GM12873 (cell line): Measurements from ENCODE around the gene CXADR.

ENCODE experiments used
- TF ChIP-seq, protein P1 (sequence below): IDR thresholded peaks from 2 replicates; pipeline ENCODE4 v1.5.1; 2012; ENCODE audit warnings: low read depth, mild to moderate bottlenecking, moderate library complexity, low read length, control low read depth; ENCODE audit not compliant: insufficient read depth; ENCODE audit errors: missing control alignments

The CXADR gene

DNA sequence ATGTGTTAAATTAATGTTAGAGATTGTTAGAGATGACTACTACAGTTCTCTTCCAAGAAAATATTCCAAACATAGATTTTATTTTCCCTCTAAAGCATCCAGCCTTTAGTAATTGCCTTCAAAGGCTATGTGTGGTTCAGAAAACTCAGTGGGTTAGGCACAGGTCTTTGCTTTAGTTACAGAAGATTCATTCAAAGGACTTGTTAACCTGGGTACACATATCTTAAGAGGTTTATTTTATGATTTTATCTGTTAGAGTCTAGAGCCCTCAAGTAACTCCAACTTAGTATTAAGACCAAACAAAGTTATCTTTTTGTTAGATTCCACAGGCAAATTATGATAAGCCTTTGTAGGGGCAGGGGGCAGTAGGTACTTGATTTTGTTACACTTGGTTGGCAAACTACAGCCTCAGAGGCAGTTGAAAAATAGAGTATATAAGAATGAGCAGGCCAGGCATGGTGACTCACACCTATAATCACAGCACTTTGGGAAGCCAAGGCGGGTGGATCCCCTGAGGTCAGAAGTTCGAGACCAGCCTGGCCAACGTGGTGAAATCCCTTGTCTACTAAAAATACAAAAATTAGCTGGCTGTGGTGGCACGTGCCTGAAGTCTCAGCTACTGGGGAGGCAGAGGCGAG lies 37.9 kb downstream of the CXADR start:
- TF ChIP-seq, protein P1, sequence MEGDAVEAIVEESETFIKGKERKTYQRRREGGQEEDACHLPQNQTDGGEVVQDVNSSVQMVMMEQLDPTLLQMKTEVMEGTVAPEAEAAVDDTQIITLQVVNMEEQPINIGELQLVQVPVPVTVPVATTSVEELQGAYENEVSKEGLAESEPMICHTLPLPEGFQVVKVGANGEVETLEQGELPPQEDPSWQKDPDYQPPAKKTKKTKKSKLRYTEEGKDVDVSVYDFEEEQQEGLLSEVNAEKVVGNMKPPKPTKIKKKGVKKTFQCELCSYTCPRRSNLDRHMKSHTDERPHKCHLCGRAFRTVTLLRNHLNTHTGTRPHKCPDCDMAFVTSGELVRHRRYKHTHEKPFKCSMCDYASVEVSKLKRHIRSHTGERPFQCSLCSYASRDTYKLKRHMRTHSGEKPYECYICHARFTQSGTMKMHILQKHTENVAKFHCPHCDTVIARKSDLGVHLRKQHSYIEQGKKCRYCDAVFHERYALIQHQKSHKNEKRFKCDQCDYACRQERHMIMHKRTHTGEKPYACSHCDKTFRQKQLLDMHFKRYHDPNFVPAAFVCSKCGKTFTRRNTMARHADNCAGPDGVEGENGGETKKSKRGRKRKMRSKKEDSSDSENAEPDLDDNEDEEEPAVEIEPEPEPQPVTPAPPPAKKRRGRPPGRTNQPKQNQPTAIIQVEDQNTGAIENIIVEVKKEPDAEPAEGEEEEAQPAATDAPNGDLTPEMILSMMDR = no peak

DNA sequence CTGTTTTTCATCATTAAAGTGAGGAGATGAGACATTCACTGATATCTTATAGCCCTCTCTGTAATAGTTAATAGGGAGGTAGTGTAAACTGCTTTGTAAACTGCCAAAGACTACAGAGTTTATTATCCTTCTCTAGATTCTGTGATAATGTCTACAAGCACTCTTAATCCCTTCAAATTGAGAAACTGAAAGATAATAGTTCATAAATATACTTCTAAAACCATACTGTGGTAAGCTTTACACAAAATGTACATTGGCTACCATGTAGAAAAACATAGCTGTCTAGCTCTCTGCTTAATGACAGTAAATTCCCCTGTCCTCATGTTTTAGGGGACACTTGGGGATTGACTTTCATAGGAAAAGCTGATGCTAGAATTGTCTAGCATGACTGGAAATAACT lies 39.6 kb downstream of the CXADR start:
- TF ChIP-seq, protein P1 = no peak

DNA sequence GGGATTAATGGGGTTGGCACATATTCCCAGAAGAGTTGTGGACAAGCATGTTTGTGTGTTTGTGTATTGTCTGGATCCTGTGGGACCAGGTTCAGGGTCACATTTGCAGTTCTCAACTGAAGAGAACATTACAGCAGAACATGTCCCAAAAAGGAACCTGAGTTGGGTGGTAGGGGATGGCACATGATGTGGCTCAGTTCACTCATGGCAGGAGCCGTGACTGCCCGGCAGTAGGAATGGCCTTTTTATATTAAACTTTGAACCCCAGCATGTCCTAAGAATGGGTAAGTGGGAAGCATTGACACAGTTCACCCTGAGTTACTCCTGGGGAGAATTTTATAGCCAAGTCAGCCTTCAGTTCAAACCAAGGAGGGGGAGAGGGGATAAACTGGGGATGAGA lies 41.3 kb downstream of the CXADR start:
- TF ChIP-seq, protein P1 = no peak

DNA sequence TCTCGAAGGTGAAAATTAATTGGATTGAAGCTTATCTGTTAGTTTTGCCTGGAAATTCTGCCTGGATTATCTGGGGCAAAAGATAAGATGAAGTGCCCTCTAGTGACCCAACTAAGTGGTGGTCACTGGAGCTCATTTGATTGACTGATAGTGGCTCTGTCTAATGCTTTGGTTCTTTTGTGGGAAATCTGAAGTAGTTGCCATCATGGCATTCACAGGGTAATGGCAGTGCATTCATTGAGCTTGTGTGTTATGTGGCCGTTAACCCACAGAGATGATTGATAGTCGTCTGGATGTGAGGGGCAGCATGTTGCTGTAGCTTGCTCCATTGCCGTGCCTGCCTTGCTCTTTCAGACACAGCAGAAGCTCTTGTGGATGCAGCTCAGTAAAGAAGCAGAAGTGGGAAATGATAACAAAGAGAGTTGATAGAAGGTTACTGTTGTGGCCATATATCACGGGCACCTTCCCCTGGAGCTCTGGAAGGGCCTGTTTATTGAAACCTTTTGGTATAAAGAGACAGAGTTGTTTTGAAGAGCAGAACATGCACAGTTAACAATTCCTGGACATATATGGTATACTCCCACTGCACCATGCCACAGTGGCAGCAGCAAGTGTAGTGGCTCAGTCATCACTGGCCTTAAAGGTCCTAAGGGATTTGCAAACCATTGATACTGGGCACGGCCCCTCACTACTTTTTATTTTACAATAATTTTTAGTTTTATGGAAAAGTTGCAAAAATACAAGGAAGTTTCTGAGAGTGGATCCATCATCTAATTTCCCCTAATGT lies 42.0 kb downstream of the CXADR start:
- TF ChIP-seq, protein P1 = peak; percentile 27

DNA sequence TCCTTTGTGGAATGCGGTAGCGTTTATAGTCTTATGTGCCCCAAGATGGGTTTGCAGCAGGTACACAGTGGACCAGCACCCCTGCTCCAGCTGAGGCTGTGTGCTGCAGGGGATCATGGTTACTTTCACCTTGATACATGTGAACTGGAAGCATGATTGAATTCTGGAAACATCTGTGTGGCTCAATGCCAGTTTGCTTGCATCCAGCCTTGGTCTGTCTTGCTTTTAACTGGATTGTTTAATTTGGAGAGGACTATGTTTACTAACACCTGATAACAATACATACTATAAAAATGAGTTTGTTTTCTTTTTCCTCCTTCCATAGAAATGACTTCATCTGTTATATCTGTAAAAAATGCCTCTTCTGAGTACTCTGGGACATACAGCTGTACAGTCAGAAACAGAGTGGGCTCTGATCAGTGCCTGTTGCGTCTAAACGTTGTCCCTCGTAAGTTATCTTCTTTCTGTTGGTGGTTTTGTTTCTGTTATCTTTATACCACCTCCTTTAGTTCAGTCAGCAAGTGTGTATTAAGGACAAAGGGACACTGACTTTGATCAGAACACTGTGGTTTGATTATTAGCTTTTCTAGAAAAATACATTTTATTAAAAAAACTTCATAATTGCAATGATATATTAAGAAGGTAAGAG lies 47.7 kb downstream of the CXADR start:
- TF ChIP-seq, protein P1 = no peak

DNA sequence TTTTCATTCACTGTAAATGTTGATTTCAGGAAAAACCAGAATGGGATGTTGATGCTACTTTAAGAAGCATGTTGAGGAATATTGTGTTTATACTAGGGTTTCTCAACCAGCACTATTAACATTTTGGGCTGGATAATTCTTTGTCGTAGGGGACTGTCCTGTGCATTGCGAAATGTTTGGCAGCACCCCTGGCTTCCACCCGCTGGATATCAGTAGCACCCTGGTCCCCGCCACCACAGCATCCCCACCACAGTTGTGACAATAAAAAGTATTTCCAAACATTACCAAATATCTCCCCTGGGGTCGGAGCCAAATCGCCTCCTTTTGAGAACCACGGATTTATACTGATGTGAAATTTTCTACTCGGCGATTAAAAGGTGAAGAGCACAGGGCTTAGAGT lies 57.9 kb downstream of the CXADR start:
- TF ChIP-seq, protein P1 = no peak

DNA sequence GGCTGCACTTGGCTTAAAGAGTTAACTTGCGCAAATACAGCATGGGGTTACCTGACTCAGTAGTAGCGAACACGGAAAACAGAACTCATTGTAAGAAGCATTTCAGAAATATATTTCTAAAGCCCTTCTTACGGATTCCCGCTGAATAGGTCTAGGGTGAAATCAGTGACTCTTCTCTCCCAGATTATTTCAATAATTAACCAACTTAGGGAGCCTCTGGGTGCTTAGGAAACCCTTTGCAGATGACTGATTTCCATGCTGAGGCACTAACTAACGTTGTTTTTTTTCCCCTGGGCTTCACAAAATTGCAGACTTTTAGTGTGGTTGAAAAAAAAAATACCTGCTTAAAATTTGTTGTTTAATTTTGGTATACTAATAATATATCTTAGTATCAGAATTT lies 59.6 kb downstream of the CXADR start:
- TF ChIP-seq, protein P1 = no peak
